ENCODE data around the gene OTUD7B. TPM values are rescaled to one million over a fixed set of nuclear protein-coding genes. Genes with fewer than 3 reads are reported as not detected.

The OTUD7B gene
- total and polyA plus RNA-seq, 4 donors = 4.0 to 28.3 (median 17.1) TPM

DNA sequence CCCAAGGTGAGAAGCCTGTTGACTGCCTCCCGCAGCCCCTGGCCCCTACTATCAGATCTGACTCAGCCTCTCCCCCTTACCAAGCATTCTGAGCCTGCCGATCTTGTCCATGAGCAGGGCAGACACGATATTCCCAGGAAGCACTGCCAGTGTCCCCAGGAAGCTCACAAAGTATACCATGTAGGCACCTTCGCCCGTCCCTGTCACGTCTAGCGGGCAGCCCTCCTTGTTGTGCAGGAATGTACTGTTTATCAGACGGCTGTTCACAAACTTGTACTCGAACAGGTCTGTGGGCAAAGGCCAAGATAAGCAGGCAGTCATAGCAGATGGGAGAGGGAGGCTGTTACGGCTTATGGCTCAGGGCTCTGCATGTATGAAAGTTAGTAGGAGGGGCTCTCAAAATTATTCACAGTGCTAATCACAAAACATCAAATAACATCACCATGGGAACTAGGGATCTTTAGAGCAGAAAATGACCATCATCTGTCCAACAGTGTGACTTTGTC lies 103.9 kb downstream of the OTUD7B start:
- Histone ChIP-seq H3K27ac (ENCODE audit: low read depth in 1 of 2, low read length in 1 of 2) (no peak overlapping the region), H3K9me3 (ENCODE audit: control insufficient read depth in 4 of 4, insufficient read depth in 3 of 4, low read length in 3 of 4) (no peaks in the 10 kb centered on the region), H3K27me3 (ENCODE audit: control insufficient read depth in 3 of 3, insufficient read depth in 3 of 3, low read length in 2 of 3) (no peaks in the 10 kb centered on the region), H3K36me3 (ENCODE audit: control insufficient read depth in 4 of 4, insufficient read depth in 4 of 4, low read length in 4 of 4) (no peaks in the 10 kb centered on the region), H3K9ac (ENCODE audit: insufficient read depth in 1 of 2, low read length in 2 of 2) (no peak overlapping the region), H3K4me3 (no peak overlapping the region), H3K4me1 (ENCODE audit: control insufficient read depth in 5 of 5, insufficient read depth in 5 of 5, low read length in 5 of 5) (no peaks in the 10 kb centered on the region)
- no peak for DNase-seq
- ATAC-seq (ENCODE audit: insufficient read depth, low FRiP score) = no peak
- TF ChIP-seq, protein P1, sequence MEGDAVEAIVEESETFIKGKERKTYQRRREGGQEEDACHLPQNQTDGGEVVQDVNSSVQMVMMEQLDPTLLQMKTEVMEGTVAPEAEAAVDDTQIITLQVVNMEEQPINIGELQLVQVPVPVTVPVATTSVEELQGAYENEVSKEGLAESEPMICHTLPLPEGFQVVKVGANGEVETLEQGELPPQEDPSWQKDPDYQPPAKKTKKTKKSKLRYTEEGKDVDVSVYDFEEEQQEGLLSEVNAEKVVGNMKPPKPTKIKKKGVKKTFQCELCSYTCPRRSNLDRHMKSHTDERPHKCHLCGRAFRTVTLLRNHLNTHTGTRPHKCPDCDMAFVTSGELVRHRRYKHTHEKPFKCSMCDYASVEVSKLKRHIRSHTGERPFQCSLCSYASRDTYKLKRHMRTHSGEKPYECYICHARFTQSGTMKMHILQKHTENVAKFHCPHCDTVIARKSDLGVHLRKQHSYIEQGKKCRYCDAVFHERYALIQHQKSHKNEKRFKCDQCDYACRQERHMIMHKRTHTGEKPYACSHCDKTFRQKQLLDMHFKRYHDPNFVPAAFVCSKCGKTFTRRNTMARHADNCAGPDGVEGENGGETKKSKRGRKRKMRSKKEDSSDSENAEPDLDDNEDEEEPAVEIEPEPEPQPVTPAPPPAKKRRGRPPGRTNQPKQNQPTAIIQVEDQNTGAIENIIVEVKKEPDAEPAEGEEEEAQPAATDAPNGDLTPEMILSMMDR (IDR thresholded peaks at IDR 0.05; ENCODE audit: control extremely low read depth, extremely low read depth) = no peak
- 85 to 94% methylated on average over 10 of the region's 10 CpGs for WGBS, 2 donors

DNA sequence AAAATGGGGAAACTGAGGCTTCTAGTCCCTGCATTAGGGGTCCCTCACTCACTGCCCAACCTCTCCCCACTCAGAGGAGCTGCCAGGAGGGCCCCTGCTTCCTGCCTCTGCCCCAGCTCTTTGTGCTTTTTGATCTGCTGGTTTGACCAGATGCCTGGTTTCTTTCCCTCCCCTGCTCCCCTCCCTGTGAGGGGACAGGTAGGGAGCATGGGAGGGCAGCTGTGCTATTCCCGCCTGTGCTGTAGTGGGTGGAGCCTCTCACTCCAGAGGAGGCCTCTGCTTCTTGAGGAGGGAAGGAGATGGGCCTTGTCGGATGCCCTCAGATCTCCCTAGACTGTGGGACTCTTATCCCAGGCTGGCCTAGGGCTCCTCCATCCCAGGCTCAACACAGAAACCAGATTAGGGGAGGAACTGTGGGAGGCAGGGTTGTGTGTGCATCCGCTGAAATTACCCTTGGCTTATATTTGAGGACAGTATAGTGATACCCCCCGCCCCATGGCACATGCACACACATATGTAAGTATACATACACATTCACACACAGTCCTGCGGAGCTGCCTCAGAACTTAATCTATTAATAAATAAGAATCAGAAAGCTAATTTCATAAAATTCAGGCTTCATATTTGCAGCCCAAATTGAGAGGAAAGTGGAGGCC lies 106.6 kb downstream of the OTUD7B start:
- Histone ChIP-seq H3K9ac (ENCODE audit: insufficient read depth in 1 of 2, low read length in 2 of 2) (no peak overlapping the region), H3K36me3 (ENCODE audit: control insufficient read depth in 4 of 4, insufficient read depth in 4 of 4, low read length in 4 of 4) (no peaks in the 10 kb centered on the region), H3K4me3 (no peak overlapping the region), H3K27me3 (ENCODE audit: control insufficient read depth in 3 of 3, insufficient read depth in 3 of 3, low read length in 2 of 3) (no peaks in the 10 kb centered on the region), H3K4me1 (ENCODE audit: control insufficient read depth in 5 of 5, insufficient read depth in 5 of 5, low read length in 5 of 5) (peaks cover 0 to 9% (median 3%) of the 10 kb centered on the region in 5 donors), H3K27ac (ENCODE audit: low read depth in 1 of 2, low read length in 1 of 2) (no peak overlapping the region), H3K9me3 (ENCODE audit: control insufficient read depth in 4 of 4, insufficient read depth in 3 of 4, low read length in 3 of 4) (no peaks in the 10 kb centered on the region)
- DNase-seq (peak in 1 of 3 donors; percentile 21), ATAC-seq (ENCODE audit: insufficient read depth, low FRiP score) (no peak)
- TF ChIP-seq, protein P1 (IDR thresholded peaks at IDR 0.05; ENCODE audit: control extremely low read depth, extremely low read depth) = no peak
- 89 to 94% methylated on average over 5 of the region's 5 CpGs for WGBS, 2 donors

DNA sequence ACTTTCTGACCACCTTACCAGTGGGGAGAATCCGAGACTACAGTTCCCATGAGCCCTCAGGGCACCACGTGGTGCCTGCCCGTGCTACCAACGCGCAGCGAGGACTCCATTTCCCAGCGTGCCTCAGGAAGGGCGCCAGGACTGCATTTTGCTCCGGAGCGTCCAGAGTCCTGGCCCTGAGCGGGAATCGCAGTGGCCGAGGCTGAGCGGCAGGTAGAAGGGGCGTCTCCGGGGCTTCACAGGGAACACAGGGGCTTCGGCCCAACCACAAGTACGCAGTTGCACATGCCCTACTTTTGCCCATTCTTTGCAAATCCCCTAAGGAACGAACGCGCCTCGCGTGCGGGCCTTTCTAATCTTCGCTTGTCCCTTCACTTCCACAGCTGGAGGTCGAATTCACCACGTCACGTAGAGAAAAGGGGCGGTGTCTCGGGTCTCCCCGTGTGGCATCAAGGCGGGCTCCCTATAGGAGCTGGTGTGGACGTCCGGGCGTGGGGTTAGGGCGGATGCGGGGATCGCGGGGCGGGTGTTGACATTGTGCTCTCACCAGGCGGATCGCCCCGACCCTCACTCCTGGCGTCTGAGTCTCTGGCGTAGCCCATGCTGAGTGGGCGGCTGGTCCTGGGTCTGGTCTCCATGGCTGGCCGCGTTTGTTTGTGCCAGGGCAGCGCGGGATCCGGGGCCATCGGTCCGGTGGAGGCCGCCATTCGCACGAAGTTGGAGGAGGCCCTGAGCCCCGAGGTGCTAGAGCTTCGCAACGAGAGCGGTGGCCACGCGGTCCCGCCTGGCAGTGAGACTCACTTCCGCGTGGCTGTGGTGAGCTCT lies 110.9 kb downstream of the OTUD7B start, which contains the start of gene BOLA1:
Gene BOLA1 (plus strand): TSS at position 109 of the 825 bp plus-strand sequence. CDS start 492 bp downstream, at position 601.
- Histone ChIP-seq H3K27ac (ENCODE audit: low read depth in 1 of 2, low read length in 1 of 2) (peak within 1 kb of the TSS; percentile 87 to 98), H3K9ac (ENCODE audit: insufficient read depth in 1 of 2, low read length in 2 of 2) (peak within 1 kb of the TSS; percentile 55 to 78), H3K9me3 (ENCODE audit: control insufficient read depth in 4 of 4, insufficient read depth in 3 of 4, low read length in 3 of 4) (no peaks in the 10 kb centered on the region), H3K27me3 (ENCODE audit: control insufficient read depth in 3 of 3, insufficient read depth in 3 of 3, low read length in 2 of 3) (no peaks in the 10 kb centered on the region), H3K4me3 (peak within 1 kb of the TSS; percentile 67), H3K36me3 (ENCODE audit: control insufficient read depth in 4 of 4, insufficient read depth in 4 of 4, low read length in 4 of 4) (no peaks in the 10 kb centered on the region), H3K4me1 (ENCODE audit: control insufficient read depth in 5 of 5, insufficient read depth in 5 of 5, low read length in 5 of 5) (peaks cover 0 to 9% (median 3%) of the 10 kb centered on the region in 5 donors)
- TF ChIP-seq, protein P1 (IDR thresholded peaks at IDR 0.05; ENCODE audit: control extremely low read depth, extremely low read depth) = no peak
- WGBS, 2 donors = 6 to 10% methylated on average over 65 of the region's 65 CpGs
- ATAC-seq (ENCODE audit: insufficient read depth, low FRiP score) (peak; percentile 100), DNase-seq (peak; percentile 93 to 97 (median 96))
